ENCODE data around the gene AP1G2.

GRCh38 chr14:23542261-23542660, 25.3 kb downstream of the AP1G2 start:
- no peak for TF ChIP-seq EZH2 (IDR thresholded peaks at IDR 0.05)
- TF ChIP-seq POLR2AphosphoS5 (IDR thresholded peaks at IDR 0.05; ENCODE audit: borderline replicate concordance, low read depth, low read length): no peak
- TF ChIP-seq FOXP2 (optimal IDR thresholded peaks at IDR 0.05; ENCODE audit: control extremely low read depth, extremely low read length, insufficient read depth): no peak
